ENCODE measurements around the gene FAM120B.
"Not testable (repeated sequence)": the region's sequence is repeated elsewhere in the genome, so short reads cannot be mapped to it uniquely, and the experiment has no call there.

The FAM120B gene

DNA sequence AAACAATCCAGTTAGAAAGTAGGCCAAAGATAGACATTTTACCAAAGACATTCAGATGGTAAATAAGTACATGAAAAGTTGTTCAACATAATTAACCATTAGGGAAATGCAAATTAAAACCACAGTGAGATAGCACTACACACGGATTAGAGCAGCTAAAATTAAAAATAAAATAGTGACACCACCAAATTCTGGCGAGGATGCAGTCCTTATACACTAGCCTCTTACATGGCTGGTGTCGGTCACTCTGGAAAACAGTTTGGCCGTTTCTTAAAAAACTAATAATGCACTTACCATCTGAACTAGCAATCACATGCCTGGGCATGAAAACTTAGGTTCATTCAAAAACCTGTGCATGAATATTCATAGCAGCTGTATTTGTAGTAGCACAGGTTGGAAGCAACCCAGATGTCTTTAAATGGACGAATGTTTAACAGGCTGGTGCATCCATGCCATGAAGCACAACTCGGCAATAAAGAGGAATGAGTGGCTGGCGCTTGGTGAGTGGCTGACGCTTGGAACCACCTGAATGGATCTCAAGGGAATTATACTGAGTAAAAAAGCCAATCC is 77.0 kb downstream of the FAM120B start:
- no peak for DNase-seq (ENCODE audit: low read depth in 2 of 2)

DNA sequence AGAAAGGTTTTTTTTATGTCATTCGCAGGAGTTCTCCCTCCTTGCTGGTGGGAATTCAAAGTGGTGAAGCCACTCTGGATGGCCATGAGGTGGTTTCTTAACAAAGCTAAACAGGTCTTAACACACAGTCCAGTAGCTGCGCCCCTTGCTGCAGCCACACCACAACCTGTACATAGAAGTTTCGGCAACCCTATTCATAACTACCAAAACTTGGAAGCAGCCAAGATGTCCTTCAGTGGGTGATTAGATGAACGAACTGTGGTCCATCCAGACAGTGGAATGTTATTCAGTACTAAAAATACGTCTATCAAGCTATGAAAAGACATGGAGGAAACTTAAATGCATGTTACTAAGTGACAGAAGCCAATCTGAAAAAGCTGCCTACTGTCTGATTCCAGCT is 78.9 kb downstream of the FAM120B start:
- DNase-seq (ENCODE audit: low read depth in 2 of 2) = no peak

DNA sequence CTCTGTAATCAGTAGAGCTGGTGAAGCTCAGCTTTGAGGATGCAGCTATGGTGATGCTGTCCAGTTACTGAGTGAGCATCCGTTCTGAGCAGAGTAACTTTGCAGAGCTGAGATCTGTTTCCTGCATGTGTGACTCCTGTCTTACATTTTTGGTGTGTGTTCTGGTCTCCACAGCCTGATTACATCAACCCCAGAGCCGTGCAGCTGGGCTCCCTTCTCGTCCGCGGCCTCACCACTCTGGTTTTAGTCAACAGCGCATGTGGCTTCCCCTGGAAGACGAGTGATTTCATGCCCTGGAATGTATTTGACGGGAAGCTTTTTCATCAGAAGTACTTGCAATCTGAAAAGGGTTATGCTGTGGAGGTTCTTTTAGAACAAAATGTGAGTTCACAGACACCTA is 81.6 kb downstream of the FAM120B start:
- no peak for DNase-seq (ENCODE audit: low read depth in 2 of 2)

DNA sequence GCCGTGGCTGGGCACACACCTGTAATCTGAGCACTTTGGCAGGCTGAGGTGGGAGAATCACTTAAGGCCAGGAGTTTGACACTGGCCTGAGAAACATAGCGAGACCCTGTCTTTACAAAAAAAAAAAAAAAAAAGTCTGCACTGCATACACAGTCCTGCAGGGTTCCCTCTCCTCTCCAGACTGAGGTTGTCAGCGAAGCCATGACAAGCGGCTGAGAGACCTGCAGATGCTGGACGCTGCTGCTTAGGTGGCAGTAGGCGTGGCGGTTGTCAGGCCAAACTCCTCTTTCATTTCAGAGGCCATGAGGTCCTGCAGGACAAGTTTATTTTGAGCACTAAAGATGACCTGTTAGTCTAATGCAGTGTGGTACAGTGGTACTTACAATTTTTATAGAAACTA is 86.5 kb downstream of the FAM120B start:
- no peak for DNase-seq (ENCODE audit: low read depth in 2 of 2)

DNA sequence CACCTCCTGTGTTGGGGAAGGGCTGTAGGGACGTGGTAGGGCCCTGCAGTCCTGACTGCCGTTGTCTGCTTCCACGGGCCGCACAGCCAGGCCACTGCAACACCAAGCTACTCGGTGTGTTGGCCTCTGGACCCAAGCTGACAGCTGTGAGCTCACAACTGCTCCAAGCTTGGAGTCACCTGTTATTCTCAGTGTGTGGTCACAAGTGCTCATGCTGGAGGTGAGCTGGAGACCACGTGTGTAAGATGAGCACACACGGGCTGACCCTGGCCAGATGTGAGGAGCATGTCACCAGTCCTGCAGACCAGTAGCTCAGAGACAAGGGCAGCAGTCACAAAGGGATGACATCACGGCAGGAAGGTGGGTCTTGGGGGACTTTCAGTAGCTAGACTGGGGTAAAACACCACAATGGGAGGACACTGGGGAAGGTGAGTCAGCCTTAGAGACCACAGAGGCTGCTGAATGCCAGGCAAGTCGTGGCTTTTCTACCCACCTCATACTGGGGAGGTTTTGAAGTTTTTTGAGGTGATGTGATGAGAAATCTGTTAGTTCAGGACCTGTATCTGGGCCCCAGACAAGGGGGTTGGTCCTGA is 87.3 kb downstream of the FAM120B start:
- no peak for DNase-seq (ENCODE audit: low read depth in 2 of 2)

DNA sequence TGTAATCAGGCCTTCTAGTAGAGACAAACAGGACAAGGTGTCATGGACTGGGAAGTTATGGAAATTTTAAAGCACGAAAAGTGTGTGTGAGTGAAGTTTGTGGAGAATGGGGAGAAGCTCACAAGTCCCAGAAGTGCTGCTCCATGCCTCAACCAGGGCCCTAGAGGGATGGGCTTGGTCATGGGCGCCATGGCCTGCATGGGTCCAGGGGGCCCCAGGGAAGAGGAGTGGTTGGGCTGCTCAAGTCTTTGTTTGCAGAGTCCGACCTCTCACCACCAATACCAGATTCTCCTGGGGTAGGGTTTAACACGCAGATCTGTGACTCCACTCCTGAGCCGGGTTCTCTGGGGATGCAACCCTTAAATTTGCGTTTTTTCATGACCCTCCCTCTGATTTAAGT is 88.4 kb downstream of the FAM120B start:
- no peak for DNase-seq (ENCODE audit: low read depth in 2 of 2)

DNA sequence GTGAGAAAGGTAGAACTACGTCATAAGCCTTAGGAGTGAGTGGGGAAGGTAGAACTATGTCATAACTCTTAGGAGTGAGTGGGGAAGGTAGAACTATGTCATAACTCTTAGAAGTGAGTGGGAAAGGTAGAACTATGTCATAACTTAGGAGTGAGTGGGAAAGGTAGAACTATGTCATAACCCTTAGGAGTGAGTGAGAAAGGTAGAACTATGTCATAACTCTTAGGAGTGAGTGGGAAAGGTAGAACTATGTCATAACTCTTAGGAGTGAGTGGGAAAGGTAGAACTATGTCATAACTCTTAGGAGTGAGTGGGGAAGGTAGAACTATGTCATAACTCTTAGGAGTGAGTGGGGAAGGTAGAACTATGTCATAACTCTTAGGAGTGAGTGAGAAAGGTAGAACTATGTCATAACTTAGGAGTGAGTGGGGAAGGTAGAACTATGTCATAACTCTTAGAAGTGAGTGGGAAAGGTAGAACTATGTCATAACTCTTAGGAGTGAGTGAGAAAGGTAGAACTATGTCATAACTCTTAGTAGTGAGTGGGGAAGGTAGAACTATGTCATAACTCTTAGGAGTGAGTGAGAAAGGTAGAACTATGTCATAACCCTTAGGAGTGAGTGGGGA is 92.3 kb downstream of the FAM120B start:
- not testable (repeated sequence) for DNase-seq (ENCODE audit: low read depth in 2 of 2)

DNA sequence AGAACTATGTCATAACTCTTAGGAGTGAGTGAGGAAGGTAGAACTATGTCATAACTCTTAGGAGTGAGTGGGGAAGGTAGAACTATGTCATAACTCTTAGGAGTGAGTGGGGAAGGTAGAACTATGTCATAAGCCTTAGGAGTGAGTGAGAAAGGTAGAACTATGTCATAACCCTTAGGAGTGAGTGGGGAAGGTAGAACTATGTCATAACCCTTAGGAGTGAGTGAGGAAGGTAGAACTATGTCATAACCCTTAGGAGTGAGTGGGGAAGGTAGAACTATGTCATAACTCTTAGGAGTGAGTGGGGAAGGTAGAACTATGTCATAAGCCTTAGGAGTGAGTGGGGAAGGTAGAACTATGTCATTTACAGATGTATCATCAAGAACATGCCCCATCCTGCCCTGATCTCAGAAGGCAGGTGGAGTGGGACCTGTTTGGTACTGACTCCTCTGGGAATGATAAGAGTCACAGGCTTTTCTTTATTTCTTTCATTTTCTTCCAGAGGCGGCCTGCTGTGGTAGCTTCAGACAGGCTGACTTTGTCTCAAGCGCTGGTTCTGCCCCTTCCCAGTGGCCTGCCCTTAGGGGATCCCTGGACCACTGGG is 93.5 kb downstream of the FAM120B start:
- not testable (repeated sequence) for DNase-seq (ENCODE audit: low read depth in 2 of 2)

DNA sequence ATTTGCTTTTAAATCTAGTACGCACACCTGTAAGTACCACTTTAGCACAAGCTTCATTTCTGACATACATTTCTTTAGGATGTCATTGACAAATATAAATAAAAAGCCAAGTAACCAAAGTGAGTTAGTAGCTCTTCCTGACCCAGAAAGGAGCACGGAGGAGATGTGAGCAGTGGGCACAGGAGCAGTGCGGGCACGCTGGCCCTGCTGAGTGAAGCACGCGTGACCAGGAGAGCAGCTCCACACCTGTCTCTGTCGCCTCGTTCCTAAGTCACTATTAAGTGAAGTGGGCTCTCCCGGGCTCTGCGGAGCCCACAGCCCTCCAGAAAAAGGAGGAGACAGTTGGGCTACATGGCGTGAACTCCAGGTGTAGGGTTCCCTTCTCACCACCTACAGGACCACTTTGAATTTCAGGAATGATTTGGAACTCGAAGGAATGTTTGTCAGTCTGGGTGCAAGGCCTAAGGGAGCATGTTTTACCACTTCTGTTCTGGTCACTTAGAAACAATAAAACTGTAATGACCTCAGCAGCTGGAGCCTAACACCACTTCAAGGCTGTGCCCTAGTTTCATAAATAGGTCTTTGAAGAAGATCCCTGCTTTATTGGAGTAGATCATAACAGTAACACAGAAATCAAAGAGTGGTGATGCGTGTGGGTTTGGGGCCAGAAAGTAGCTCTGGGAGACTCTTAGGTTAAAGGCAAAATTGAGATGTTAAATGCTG is 95.9 kb downstream of the FAM120B start:
- DNase-seq (ENCODE audit: low read depth in 2 of 2) = no peak

DNA sequence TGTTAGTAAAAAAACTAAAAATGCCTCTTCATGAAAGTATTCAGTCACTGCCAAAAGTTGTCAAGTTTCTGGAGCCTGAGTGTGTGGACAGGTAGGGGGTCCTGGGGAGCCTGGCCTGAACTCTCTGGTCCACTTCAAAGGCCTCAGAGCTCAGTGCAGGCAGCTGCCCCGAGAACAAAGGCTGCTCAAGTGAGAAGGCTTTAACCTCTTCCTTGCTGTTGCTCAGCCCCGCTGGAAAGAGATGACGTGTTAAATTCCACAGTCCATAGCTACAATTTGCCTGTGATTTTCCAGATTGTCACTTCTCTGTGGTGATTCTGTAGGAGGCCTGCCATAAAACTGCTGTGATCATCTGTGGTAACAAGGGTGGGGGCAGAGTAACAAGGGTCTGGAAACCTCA is 96.9 kb downstream of the FAM120B start:
- no peak for DNase-seq (ENCODE audit: low read depth in 2 of 2)

DNA sequence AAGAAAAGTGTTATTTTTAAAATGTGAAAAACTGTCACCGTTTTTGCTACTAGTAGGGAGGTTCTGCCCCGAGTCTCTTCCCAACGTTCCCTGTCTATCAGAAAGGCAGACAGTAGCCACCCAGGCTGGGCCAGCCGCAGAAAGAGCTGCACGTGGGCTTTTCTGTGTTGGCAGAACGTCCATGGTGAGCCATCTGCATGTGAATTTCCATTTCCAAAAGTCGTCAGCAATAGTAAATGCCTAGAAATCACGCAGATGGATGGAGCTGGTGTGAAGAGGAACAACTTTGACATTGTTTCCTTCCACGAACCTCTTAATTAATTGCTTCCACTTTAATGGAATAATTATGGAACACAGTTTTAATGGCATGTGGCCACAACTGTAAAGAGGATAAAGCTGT is 97.5 kb downstream of the FAM120B start:
- DNase-seq (ENCODE audit: low read depth in 2 of 2) = no peak

DNA sequence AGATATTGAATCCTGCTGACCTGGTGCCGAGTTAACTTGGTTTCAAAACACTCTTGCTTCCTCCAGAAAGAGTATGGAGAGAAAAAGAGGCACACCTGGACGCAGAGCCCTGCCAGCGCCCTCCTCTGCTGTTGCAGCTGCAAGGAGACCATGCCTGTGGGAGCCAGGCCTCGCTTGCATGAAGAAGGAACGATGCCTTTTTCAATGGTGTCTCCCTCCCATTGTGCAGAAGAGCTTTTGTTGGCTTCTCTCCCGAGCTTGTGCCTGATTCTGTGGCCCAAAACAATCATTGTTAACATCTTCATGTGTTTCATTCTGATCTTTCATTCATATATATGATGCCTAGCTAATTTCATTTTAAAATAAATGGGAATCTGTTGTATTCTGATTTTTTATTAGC is 98.1 kb downstream of the FAM120B start:
- DNase-seq (ENCODE audit: low read depth in 2 of 2) = no peak

DNA sequence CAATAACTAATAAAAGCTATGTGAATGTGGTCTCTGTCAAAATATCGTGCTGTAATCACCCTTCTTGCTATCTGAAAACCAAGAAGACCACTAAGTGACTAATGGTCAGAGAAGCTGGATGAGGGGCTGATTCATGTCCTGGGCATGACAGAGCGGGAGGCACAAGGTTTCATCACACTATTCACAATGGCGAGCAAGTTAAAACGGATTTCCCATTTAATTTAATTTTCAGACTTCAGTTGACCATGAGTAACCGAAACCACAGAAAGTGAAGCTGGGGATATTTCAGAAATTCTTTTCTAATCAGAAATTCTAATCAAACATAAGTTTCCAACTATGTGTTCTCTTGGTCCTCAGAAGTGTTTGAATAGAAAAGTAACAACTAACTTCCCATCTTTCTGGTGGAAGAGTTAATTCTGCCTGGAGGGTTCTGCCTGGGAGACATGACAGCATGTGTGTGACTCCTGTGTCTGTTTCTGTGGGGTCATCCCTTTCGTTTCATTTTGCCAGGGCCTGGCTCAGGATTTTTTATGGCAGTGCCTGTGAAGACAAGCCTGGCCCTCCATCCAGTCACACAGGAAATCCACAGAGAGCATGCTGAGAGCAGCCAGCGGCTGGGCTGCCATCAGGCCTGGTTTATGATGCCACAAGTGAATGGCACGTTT is 98.9 kb downstream of the FAM120B start:
- no peak for DNase-seq (ENCODE audit: low read depth in 2 of 2)

DNA sequence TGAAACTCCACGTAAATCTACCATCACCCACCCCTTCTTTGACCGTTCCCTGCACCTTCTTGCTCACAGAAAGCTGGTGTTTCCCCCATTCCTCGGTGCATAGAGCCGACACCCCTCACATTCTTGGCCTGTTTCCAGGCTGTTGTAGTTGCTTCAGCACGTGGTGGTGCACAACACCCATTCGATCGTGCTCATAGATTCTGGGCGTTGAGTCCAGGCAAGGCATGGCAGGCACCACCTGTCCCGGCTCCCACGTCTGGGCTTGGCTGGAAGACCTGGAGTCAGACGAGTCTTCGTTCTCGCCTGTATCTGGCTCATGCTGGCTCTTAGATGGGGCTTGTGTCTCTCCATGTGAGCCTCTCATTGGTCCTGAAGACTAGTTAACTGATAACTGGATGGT is 100.6 kb downstream of the FAM120B start:
- no peak for DNase-seq (ENCODE audit: low read depth in 2 of 2)

DNA sequence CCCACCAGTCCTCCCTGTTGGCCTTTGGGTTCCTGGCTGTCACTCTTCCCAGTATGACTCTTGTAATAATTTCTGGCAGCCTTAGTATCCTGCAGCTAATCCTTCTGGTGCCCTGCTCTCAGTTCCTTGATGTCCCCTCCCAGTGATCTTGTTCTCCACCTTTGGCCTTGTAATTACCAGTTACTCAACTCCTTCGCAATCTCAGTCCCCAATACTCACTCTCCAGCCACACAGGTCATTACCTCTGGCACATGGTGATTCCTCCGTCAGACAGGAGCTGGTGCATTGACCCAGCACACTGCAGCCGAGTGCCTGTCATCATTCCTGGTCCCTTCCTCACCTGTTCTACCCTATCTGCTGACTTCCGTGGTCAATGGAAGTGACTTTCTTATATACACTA is 101.4 kb downstream of the FAM120B start:
- no peak for DNase-seq (ENCODE audit: low read depth in 2 of 2)

DNA sequence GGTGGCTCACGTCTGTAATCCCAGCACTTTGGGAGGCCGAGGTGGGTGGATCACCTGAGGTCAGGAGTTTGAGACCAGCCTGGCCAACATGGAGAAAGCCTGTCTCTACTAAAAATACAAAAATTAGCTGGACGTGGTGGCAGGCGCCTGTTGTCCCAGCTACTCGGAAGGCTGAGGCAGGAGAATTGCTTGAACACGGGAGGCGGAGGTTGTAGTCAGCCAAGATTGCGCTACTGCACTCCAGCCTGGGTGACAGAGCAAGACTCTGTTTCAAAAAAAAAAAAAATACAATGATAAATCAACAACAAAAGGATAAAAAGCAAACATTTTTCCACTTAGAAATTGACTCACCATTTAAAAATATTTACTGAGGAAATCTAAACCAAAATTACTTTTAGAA is 103.2 kb downstream of the FAM120B start:
- DNase-seq (ENCODE audit: low read depth in 2 of 2) = not testable (repeated sequence)

DNA sequence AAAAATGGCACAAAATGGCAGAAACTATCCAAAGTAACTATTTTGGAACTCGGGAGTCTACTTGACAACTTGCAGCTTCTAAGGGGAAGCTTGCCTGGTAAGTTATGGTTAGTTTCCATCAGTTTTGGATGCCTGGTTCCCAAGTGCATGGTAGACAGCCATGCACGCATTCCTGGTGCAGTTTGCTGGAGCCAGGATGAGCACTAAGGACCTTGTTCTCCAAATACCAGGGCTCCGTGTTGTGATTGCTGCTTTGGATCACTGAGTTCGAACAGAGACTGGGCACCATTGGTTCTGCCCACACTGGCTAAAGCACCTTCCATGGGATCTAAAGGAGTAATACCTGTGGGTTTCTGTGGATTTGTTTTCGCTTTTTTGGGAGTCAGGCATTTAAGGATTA is 103.7 kb downstream of the FAM120B start:
- no peak for DNase-seq (ENCODE audit: low read depth in 2 of 2)

DNA sequence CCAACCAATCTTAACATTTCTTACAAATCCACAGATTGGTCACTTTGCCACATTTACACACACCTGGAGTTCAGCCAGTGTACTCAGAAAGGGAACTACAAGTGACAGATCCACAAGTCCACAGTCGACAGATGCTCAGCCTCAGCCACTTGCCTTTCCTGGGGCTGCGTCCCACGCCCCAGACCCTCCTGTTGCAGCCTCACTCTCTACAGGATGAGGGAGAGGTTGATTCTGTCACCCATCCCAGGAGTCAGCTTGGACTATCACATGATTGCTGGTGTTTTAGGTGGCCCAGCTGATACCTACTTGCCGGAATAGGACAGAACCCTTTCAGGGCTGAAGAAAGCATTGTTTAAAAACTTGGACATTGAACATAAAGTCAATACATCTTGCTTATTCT is 108.8 kb downstream of the FAM120B start:
- DNase-seq (ENCODE audit: low read depth in 2 of 2) = no peak

DNA sequence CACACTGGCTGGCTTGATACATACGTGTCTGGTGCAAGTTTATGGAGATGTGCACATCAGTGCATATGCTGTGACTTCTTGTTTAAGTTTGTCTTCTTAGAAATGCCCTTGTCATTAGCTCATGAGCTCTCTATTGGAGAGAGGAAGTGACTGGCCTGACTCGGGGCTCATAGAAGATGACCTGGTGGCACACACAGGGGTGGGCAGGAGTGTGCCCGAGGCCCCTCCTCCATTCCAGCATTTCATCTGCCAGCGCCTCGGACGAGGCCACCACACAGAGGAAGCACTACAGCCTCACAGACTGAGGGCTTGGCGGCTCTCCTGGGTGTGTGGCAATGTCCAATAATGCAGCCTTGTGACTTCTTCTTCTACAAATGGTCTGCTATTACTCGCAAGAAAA is 109.7 kb downstream of the FAM120B start:
- no peak for DNase-seq (ENCODE audit: low read depth in 2 of 2)

DNA sequence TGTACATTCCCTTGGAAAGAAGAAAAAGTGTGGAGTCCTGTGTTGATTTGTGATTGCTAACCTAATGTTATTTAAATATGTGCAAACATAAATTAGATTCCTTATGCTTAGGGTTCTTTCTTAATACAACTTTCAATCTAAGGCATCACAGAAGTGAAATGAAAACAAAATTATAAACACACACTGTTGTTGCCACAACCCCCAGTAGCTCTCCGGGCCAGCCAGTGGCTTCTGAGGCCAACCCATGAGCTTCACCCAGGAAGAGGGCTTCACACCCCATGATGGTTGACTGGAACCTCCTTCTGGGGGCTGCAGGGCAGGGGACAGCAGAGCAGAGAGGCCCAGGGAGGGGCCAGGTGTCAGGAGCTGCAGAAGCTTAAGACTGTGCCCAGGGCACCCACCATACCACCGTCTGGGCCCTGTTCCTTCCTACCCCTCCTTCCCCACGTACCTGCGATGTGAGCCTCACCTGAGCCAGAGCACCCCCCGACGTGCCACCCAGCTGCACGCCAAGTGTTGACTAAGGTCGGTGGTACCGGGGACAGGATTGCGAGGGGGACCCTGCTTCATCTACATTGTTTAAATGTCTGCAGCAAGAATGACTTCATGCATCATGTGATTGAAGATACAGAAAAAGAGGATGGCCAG is 110.5 kb downstream of the FAM120B start:
- no peak for DNase-seq (ENCODE audit: low read depth in 2 of 2)

DNA sequence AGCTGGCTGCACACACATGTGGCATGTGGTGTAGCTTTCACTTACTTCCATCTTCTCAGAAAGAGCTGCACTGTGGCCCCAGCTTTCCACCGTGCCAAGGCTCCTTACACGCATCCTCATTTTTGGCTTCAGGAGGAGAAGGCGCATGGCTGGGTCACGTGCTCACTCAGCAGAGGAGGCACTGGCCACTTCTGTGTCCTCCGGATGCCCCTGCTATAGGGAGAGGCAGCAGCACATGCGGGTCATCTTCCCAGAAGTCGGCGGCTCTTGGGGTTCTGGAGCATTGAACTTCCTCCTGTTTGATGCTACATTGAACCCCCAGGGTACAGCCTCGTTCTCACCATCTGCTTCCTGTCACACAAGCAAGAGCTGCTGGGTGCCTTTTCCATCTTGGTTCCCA is 111.3 kb downstream of the FAM120B start:
- no peak for DNase-seq (ENCODE audit: low read depth in 2 of 2)

DNA sequence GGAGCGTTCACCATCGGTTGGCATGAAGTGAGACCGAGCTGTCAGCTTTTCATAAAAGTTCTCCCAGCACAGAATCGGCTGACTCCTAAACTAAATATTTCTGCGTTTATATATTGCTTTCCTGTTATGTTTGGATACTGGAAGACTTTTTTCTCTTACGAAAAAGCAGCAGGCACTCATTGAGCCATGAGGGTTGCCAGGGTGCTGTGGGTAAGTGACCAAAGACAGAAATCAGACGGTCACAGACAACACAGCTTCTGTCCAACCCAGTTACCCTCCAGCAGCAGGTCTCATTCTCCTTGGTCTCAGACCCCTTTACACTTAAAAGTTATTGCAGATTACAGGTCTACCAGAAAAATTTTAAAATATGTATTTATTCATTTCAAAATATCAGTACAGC is 113.7 kb downstream of the FAM120B start:
- no peak for DNase-seq (ENCODE audit: low read depth in 2 of 2)

Data from stimulated activated CD8-positive, alpha-beta memory T cell treated with anti-CD3 and anti-CD28 coated beads, Interleukin-7, amount 100 ng/mL, for 1 hour (primary cell).